ENCODE measurements around the gene NHLRC4.

NHLRC4 gene

DNA sequence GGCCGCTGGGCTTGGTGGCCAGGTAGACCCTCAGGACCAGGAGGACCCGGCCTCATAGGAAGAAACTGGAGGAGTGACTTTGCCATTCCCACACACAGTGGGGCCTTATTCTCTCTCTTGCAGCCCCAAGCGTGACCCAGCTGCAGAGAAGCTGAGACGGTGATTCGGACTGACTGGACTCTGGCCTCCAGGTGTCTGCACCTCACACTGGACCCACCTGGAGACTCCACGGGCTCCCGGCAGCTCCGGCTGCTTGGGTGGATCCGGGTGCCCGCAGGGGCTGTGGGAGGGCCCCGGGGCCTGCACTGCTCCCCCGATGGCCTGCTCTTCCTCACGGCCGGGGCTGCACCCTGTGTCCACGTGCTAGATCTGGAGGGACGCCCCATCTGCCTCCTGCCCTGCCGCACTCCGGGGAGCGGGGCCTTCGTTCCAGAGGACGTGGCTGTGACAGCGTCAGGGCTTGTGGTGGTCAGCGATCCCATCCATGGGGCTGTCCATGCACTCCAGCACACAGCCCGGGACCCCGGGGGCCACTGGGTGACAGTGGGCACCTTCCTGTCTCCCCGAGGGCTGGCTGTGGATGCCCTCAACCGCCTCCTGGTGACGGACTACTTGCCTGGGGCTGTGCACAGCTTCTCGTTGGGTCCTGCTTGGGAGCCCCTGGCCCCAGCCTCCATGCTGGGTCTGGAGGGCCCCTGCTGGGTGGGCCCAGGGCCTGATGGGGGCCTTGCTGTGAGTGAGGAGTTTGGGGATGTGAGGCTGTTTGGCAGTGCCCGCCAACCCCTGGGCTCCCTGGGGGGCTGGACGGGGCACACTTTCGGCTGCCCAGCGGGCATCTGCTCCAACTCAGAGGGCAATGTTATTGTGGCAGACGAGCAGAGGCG, 810 bp downstream of the NHLRC4 start:
- Histone ChIP-seq H3K9me3 (ENCODE audit: control insufficient read depth, insufficient read depth, low read length) (no peaks in the 10 kb centered on the region), H3K4me1 (ENCODE audit: control insufficient read depth, insufficient read depth, low read length) (no peaks in the 10 kb centered on the region), H3K4me3 (ENCODE audit: low read depth, low read length) (no peak overlapping the region), H3K9ac (ENCODE audit: low read depth, low read length) (no peak overlapping the region), H3K36me3 (ENCODE audit: control insufficient read depth, insufficient read depth, low read length) (no peaks in the 10 kb centered on the region), H3K27me3 (ENCODE audit: control insufficient read depth, insufficient read depth, low read length) (no peaks in the 10 kb centered on the region)

GRCh38 chr16:568401-569258, 1.8 kb downstream of the NHLRC4 start:
- peak overlapping the region; percentile 50 for H3K4me3 ChIP-seq (ENCODE audit: low read depth, low read length)
- H3K27me3 ChIP-seq (ENCODE audit: control insufficient read depth, insufficient read depth, low read length): no peaks in the 10 kb centered on the region
- H3K36me3 ChIP-seq (ENCODE audit: control insufficient read depth, insufficient read depth, low read length): peaks cover 1% of the 10 kb centered on the region
- H3K9ac ChIP-seq (ENCODE audit: low read depth, low read length): no peak overlapping the region
- H3K9me3 ChIP-seq (ENCODE audit: control insufficient read depth, insufficient read depth, low read length): no peaks in the 10 kb centered on the region
- no peaks in the 10 kb centered on the region for H3K4me1 ChIP-seq (ENCODE audit: control insufficient read depth, insufficient read depth, low read length)

- Histone ChIP-seq H3K27me3 (ENCODE audit: control insufficient read depth, insufficient read depth, low read length) (no peaks in the 10 kb centered on the region), H3K9ac (ENCODE audit: low read depth, low read length) (peak within 1 kb of the TSS; percentile 83), H3K9me3 (ENCODE audit: control insufficient read depth, insufficient read depth, low read length) (no peaks in the 10 kb centered on the region), H3K4me3 (ENCODE audit: low read depth, low read length) (peak within 1 kb of the TSS; percentile 68), H3K36me3 (ENCODE audit: control insufficient read depth, insufficient read depth, low read length) (peaks cover 7% of the 10 kb centered on the region), H3K4me1 (ENCODE audit: control insufficient read depth, insufficient read depth, low read length) (no peaks in the 10 kb centered on the region)
Measured at GRCh38 chr16:569445-570254, 2.8 kb downstream of the NHLRC4 start, which contains the start of gene PIGQ. PIGQ (plus strand) TSS chr16:569968; CDS start chr16:574075, 4,107 bp downstream.

- Histone ChIP-seq H3K4me1 (ENCODE audit: control insufficient read depth, insufficient read depth, low read length) (no peaks in the 10 kb centered on the region), H3K9ac (ENCODE audit: low read depth, low read length) (no peak overlapping the region)
Measured at GRCh38 chr16:572865-573650, 6.3 kb downstream of the NHLRC4 start.

GRCh38 chr16:574021-574760, 7.4 kb downstream of the NHLRC4 start:
- Histone ChIP-seq H3K27me3 (ENCODE audit: control insufficient read depth, insufficient read depth, low read length) (no peaks in the 10 kb centered on the region), H3K4me1 (ENCODE audit: control insufficient read depth, insufficient read depth, low read length) (no peaks in the 10 kb centered on the region), H3K9me3 (ENCODE audit: control insufficient read depth, insufficient read depth, low read length) (no peaks in the 10 kb centered on the region), H3K36me3 (ENCODE audit: control insufficient read depth, insufficient read depth, low read length) (peaks cover 18% of the 10 kb centered on the region), H3K9ac (ENCODE audit: low read depth, low read length) (no peak overlapping the region), H3K4me3 (ENCODE audit: low read depth, low read length) (no peak overlapping the region)

More at GRCh38 chr16:572865-573650, 6.3 kb downstream of the NHLRC4 start:
- no peaks in the 10 kb centered on the region for H3K27me3 ChIP-seq (ENCODE audit: control insufficient read depth, insufficient read depth, low read length)
- H3K9me3 ChIP-seq (ENCODE audit: control insufficient read depth, insufficient read depth, low read length): no peaks in the 10 kb centered on the region
- peaks cover 18% of the 10 kb centered on the region for H3K36me3 ChIP-seq (ENCODE audit: control insufficient read depth, insufficient read depth, low read length)
- no peak overlapping the region for H3K4me3 ChIP-seq (ENCODE audit: low read depth, low read length)

DNA sequence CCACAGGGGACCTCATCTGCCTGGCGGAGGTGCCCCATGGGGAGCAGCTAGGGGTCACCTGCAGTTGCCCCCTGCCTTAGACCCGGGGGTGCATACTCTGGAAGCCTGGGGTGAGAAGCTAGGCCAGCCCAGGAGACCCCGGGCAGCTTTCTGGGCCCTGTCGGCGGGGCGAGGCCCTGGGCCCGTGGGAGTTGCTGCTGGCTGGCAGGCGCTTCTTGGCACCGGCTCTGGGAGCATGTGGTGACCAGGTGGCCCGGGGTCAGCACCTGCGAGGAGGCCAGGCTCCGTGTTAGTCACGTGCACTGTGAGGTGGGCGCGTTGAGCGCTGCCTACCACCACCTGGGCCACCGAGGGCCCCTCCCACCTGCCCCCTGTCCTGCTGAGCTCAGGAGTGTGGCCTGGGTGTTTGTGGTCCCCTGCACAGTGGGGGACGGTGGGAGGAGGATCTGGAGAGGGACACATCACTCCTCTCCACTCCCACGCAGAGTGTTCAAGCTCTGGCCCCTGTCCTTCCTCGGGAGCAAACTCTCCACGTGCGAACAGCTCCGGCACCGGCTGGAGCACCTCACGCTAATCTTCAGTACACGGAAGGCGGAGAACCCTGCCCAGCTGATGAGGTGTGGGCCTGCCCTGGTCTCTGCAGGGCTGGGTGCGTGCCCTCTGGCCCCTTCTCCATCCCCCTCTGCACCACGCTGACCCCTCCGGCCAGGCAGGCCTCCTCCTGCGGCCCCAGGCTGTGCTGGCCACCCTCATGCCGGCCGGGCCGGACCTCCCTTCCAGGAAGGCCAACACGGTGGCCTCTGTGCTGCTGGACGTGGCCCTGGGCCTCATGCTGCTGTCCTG, 8.8 kb downstream of the NHLRC4 start:
- H3K4me3 ChIP-seq (ENCODE audit: low read depth, low read length): no peak overlapping the region
- H3K9ac ChIP-seq (ENCODE audit: low read depth, low read length): no peak overlapping the region
- H3K4me1 ChIP-seq (ENCODE audit: control insufficient read depth, insufficient read depth, low read length): no peaks in the 10 kb centered on the region
- no peaks in the 10 kb centered on the region for H3K9me3 ChIP-seq (ENCODE audit: control insufficient read depth, insufficient read depth, low read length)
- H3K27me3 ChIP-seq (ENCODE audit: control insufficient read depth, insufficient read depth, low read length): no peaks in the 10 kb centered on the region
- H3K36me3 ChIP-seq (ENCODE audit: control insufficient read depth, insufficient read depth, low read length): peaks cover 20% of the 10 kb centered on the region

GRCh38 chr16:576197-576822, 9.5 kb downstream of the NHLRC4 start:
- no peaks in the 10 kb centered on the region for H3K4me1 ChIP-seq (ENCODE audit: control insufficient read depth, insufficient read depth, low read length)
- no peak overlapping the region for H3K4me3 ChIP-seq (ENCODE audit: low read depth, low read length)
- peaks cover 24% of the 10 kb centered on the region for H3K36me3 ChIP-seq (ENCODE audit: control insufficient read depth, insufficient read depth, low read length)
- no peaks in the 10 kb centered on the region for H3K27me3 ChIP-seq (ENCODE audit: control insufficient read depth, insufficient read depth, low read length)
- no peaks in the 10 kb centered on the region for H3K9me3 ChIP-seq (ENCODE audit: control insufficient read depth, insufficient read depth, low read length)
- H3K9ac ChIP-seq (ENCODE audit: low read depth, low read length): no peak overlapping the region

DNA sequence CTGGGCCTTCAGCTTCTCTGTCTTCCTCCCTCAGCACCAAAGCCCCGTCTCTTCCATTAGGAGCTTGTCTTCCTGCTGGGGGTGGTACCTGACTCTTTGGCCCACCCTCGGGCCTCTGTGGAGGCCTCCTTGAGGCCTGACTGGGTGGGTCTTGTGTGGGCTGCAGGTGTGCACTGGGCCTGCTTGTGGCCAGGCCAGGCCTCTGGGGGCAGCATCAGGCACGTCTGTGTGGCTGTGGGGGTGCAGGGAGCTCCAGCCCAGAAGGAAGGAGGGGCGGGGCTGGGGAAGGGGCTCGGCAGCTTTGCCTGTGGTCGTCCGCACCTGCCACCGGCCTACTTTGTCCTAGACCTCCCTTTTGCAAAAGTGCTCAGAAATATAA, 10.0 kb downstream of the NHLRC4 start:
- Histone ChIP-seq H3K4me1 (ENCODE audit: control insufficient read depth, insufficient read depth, low read length) (no peaks in the 10 kb centered on the region), H3K9ac (ENCODE audit: low read depth, low read length) (no peak overlapping the region), H3K4me3 (ENCODE audit: low read depth, low read length) (no peak overlapping the region), H3K27me3 (ENCODE audit: control insufficient read depth, insufficient read depth, low read length) (no peaks in the 10 kb centered on the region), H3K9me3 (ENCODE audit: control insufficient read depth, insufficient read depth, low read length) (no peaks in the 10 kb centered on the region), H3K36me3 (ENCODE audit: control insufficient read depth, insufficient read depth, low read length) (peaks cover 24% of the 10 kb centered on the region)

- H3K27me3 ChIP-seq (ENCODE audit: control insufficient read depth, insufficient read depth, low read length): no peaks in the 10 kb centered on the region
- H3K4me1 ChIP-seq (ENCODE audit: control insufficient read depth, insufficient read depth, low read length): no peaks in the 10 kb centered on the region
- H3K9ac ChIP-seq (ENCODE audit: low read depth, low read length): no peak overlapping the region
- no peaks in the 10 kb centered on the region for H3K9me3 ChIP-seq (ENCODE audit: control insufficient read depth, insufficient read depth, low read length)
- H3K4me3 ChIP-seq (ENCODE audit: low read depth, low read length): no peak overlapping the region
- peaks cover 29% of the 10 kb centered on the region for H3K36me3 ChIP-seq (ENCODE audit: control insufficient read depth, insufficient read depth, low read length)
Measured at GRCh38 chr16:577796-578195, 11.0 kb downstream of the NHLRC4 start.
